Progenitor cell of endocrine pancreas (in vitro differentiated cells): ENCODE data around the gene KAT8. TPM values are rescaled to one million over a fixed set of nuclear protein-coding genes. Genes with fewer than 3 reads are reported as not detected.

Experiments used
- DNase-seq: peaks from one replicate; pipeline ENCODE4 v3.0.0; 2021; ENCODE audit warnings: low spot score; ENCODE audit not compliant: unreplicated experiment
- H3K27ac Mint-ChIP-seq: 2 replicates; pipeline ENCODE4 v1.8.0; 2021; ENCODE audit warnings: mild to moderate bottlenecking, moderate library complexity, mixed read lengths
- H3K27me3 Mint-ChIP-seq: 2 replicates; pipeline ENCODE4 v1.8.0; 2021; ENCODE audit warnings: mixed read lengths
- H3K36me3 Mint-ChIP-seq: 2 replicates; pipeline ENCODE4 v1.8.0; 2022; ENCODE audit warnings: mixed read lengths; ENCODE audit not compliant: insufficient read depth
- H3K4me1 Mint-ChIP-seq: 2 replicates; pipeline ENCODE4 v1.8.0; 2021; ENCODE audit warnings: low read depth, mixed read lengths
- H3K4me3 Mint-ChIP-seq: 2 replicates; pipeline ENCODE4 v1.8.0; 2021; ENCODE audit warnings: low read depth, mild to moderate bottlenecking, moderate library complexity, mixed read lengths
- H3K9me3 Mint-ChIP-seq: 2 replicates; pipeline ENCODE4 v1.8.0; 2021; ENCODE audit warnings: low read depth, mixed read lengths
- CTCF ChIP-seq: fragments of 200-600 bp; sonication (generic); IDR thresholded peaks from one replicate; pipeline ENCODE4 v1.5.0; 2021; ENCODE audit warnings: antibody characterized with exemption, mild to moderate bottlenecking; ENCODE audit not compliant: unreplicated experiment
- long read RNA-seq: library from polyadenylated mRNA; unstranded; transcript quantifications from one replicate; pipeline ENCODE4 v2.0.0, GENCODE V29; 2020
- total RNA-seq: library from RNA; stranded (reverse); gene quantifications from 2 replicates; pipeline ENCODE4 v1.2.1, GENCODE V29; 2021

The KAT8 gene
- total RNA-seq = 72.4 and 76.1 TPM in 2 replicates
- long read RNA-seq, partial matches to known transcripts = 3 of 5 reads
- long read RNA-seq, other reads (novel, unspliced or antisense) = 1 of 5 reads

GRCh38 chr16:31117384-31118222 is at the start of gene KAT8:
TSS of gene KAT8 (plus strand) at chr16:31117664. CDS start at chr16:31117682, 18 bp downstream.
- Mint-ChIP-seq H3K36me3 (peaks cover 13% of the 10 kb centered on the region), H3K27ac (peak within 1 kb of the TSS; percentile 96), H3K27me3 (no peaks in the 10 kb centered on the region), H3K4me3 (peak within 1 kb of the TSS; percentile 85), H3K4me1 (peaks cover 11% of the 10 kb centered on the region), H3K9me3 (no peaks in the 10 kb centered on the region)
- TF ChIP-seq CTCF = no peak
- peak; percentile 92 for DNase-seq

- no peak for DNase-seq
- H3K9me3 Mint-ChIP-seq = no peaks in the 10 kb centered on the region
- H3K27ac Mint-ChIP-seq = peak overlapping the region; percentile 99
- H3K36me3 Mint-ChIP-seq = no peaks in the 10 kb centered on the region
- peak overlapping the region; percentile 99 for H3K4me3 Mint-ChIP-seq
- H3K27me3 Mint-ChIP-seq = no peaks in the 10 kb centered on the region
- H3K4me1 Mint-ChIP-seq = peaks cover 19% of the 10 kb centered on the region
- TF ChIP-seq CTCF = no peak
Observed at GRCh38 chr16:31071861-31072260, 45.6 kb upstream of the KAT8 start.

DNA sequence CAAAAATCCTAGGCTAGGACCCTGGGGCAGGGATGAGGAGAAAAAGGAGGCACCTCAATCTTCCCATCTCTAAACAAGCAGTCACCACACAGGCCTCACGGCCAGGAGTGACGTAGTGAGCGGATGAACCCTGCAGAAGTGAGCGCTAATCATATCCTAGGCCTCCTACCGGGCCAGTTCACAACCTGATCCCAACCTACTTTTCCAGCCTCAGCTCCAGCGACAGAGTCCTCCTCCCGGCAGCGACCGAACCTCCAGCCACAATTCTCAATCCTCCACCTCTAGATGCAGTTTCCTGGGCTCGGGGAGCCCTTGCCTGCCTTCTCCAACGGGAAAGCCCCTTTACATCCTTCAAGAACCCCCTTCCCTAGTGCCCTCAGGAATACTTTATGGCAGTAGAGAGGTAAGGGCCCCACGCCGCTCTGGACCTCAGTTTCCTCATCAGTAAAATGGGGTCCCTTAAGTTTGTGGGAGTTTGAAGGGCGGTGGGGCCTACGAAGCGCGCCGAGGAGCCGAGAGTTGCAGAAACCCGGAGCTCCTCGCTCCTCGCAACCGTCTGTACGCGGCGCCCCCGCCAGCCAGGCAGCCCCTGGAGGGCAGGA is 44.8 kb upstream of the KAT8 start:
- H3K9me3 Mint-ChIP-seq = no peaks in the 10 kb centered on the region
- H3K27ac Mint-ChIP-seq = peak overlapping the region; percentile 99
- H3K27me3 Mint-ChIP-seq = no peaks in the 10 kb centered on the region
- DNase-seq = no peak
- peak overlapping the region; percentile 99 for H3K4me3 Mint-ChIP-seq
- peaks cover under 1% of the 10 kb centered on the region for H3K36me3 Mint-ChIP-seq
- TF ChIP-seq CTCF = no peak
- H3K4me1 Mint-ChIP-seq = peaks cover 19% of the 10 kb centered on the region

DNA sequence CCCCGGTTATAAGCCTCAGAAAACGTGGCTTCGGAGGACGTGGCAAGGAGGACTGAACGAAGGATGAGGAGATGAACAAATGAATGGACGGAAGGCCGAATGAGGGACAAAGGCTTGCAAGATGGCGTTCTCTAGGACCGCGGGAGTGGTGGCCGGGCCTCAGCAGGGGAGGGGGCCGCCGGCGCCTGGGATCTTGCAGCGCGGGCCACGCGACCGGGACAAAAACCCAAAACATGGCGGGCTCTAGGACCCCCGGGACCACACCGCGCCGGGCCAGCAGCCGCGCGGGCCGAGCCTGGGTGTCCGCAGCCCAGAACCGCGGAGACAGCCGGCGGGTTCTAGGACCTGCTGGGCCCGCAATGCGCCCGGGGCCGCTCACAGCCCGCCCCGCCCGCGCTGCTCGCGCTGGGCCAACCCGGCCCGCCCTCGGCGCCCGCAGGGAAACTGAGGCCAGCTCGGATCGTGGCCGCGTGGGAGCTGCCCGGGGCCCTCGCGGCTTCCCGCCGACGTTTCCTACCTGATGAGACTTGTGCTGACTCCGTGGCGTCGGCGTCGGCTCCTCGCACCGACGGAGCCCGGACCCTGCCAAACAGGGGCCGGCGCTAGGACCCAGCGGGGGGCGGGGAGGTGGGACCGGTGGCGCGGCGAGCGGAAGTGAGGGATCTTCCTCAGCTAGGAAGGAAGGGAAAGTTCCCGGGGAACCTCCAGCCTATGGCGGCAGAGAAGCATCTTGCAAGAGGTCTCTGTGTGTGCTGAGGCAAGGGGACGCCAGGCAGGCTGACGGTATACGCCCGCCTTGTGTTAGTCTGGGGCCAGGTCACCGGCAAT is 44.1 kb upstream of the KAT8 start:
- no peak for TF ChIP-seq CTCF
- Mint-ChIP-seq H3K27me3 (no peaks in the 10 kb centered on the region), H3K36me3 (peaks cover 2% of the 10 kb centered on the region)

More for the DNA sequence above, 44.1 kb upstream of the KAT8 start:
- Mint-ChIP-seq H3K4me1 (peaks cover 19% of the 10 kb centered on the region), H3K4me3 (peak overlapping the region; percentile 99), H3K27ac (peak overlapping the region; percentile 99), H3K9me3 (no peaks in the 10 kb centered on the region)
- DNase-seq = peak; percentile 72
